Brain microvascular endothelial cell (primary cell): ENCODE measurements around the gene DNAH14.
"Not testable (repeated sequence)": the region's sequence is repeated elsewhere in the genome, so short reads cannot be mapped to it uniquely, and the experiment has no call there.

Experiments used
- DNase-seq: peaks from one replicate; pipeline ENCODE4 v3.0.0-alpha.2; 2020
- H3K27ac ChIP-seq: fragments of 250-450 bp; sonication (Bioruptor Pico); 2 replicates; pipeline ENCODE4 v1.5.1; 2020; ENCODE audit warnings: mild to moderate bottlenecking, moderate library complexity
- H3K27me3 ChIP-seq: fragments of 250-450 bp; sonication (Bioruptor Pico); replicated peaks from 2 replicates; pipeline ENCODE4 v1.5.1; 2020; ENCODE audit warnings: mild to moderate bottlenecking
- H3K36me3 ChIP-seq: fragments of 250-450 bp; sonication (Bioruptor Pico); replicated peaks from 2 replicates; pipeline ENCODE4 v1.5.1; 2020; ENCODE audit warnings: mild to moderate bottlenecking
- H3K4me3 ChIP-seq: 2 replicates; pipeline ENCODE4 v1.5.1; 2011; ENCODE audit warnings: low read depth, mild to moderate bottlenecking, control low read depth, low read length, moderate library complexity
- CTCF ChIP-seq: IDR thresholded peaks from 2 replicates; pipeline ENCODE4 v1.5.1; 2011; ENCODE audit warnings: low read depth, mild to moderate bottlenecking, moderate library complexity, low read length, control low read depth, inconsistent platforms; ENCODE audit errors: missing control alignments
- in situ Hi-C: cut with HindIII; loops from 2 replicates; pipeline ENCODE4 v1.10.0; 2017; ENCODE audit warnings: low sequenced_read_pairs, low pct_ligation_motif_present

Gene DNAH14

GRCh38 chr1:224919508-224919907, 10.0 kb upstream of the DNAH14 start:
- Histone ChIP-seq H3K27me3 (no peaks in the 10 kb centered on the region), H3K27ac (no peak overlapping the region), H3K36me3 (no peaks in the 10 kb centered on the region), H3K4me3 (no peak overlapping the region)
- in situ Hi-C loops = no loop called here
- no peak for TF ChIP-seq CTCF
- no peak for DNase-seq

GRCh38 chr1:224920930-224921329, 8.5 kb upstream of the DNAH14 start:
- H3K4me3 ChIP-seq = no peak overlapping the region
- no peak for TF ChIP-seq CTCF

GRCh38 chr1:224921354-224921753, 8.1 kb upstream of the DNAH14 start:
- Histone ChIP-seq H3K27ac (no peak overlapping the region), H3K36me3 (no peaks in the 10 kb centered on the region), H3K27me3 (no peaks in the 10 kb centered on the region), H3K4me3 (no peak overlapping the region)
- no peak for TF ChIP-seq CTCF
- in situ Hi-C loops = no loop called here
- no peak for DNase-seq

More at GRCh38 chr1:224920930-224921329, 8.5 kb upstream of the DNAH14 start:
- Histone ChIP-seq H3K27me3 (no peaks in the 10 kb centered on the region), H3K36me3 (no peaks in the 10 kb centered on the region), H3K27ac (no peak overlapping the region)
- no peak for DNase-seq
- in situ Hi-C loops = no loop called here

DNA sequence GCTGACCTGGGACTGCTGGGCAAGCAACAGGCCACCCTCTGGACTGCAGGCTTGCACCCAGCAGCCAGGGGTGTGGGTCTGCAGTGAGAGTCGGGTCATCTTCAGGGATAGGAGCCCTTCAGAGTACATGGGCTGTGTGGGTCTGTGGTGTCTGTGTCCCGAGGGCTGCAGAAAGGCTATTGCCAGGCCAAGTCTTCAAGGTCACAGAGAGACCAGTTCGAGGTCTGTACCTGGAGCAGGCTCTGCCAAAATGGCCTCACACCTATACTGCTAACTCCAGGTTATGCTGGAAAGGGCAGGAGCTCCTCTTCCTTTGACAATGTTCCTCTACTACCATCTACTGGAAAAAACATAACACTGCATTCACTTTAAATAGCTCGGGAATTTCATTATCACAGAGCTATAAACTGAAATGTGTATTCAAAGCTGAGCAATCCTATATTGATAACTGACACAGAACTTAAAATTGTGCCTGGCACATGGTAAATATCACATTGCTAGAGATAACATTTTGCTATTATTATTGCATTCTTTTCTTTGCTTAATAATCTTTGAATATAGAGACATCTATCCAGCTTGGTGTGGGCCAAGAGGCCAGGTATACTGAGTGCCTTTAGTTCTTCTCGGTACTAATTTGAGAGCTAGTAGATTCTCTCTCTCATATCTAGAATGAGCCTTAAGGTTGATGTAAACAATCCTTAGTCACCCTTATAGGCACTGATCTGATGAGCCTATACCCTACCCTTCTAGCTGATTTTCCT, 6.9 kb upstream of the DNAH14 start:
- Histone ChIP-seq H3K4me3 (no peak overlapping the region), H3K27ac (no peak overlapping the region), H3K36me3 (no peaks in the 10 kb centered on the region), H3K27me3 (no peaks in the 10 kb centered on the region)
- no peak for DNase-seq
- peak; percentile 65 for TF ChIP-seq CTCF
- in situ Hi-C loops = no loop called here

GRCh38 chr1:224923726-224924125, 5.7 kb upstream of the DNAH14 start:
- Histone ChIP-seq H3K27me3 (no peaks in the 10 kb centered on the region), H3K36me3 (no peaks in the 10 kb centered on the region), H3K4me3 (no peak overlapping the region), H3K27ac (no peak overlapping the region)
- DNase-seq = no peak
- no peak for TF ChIP-seq CTCF
- in situ Hi-C loops = no loop called here

GRCh38 chr1:224927631-224928030, 1.8 kb upstream of the DNAH14 start:
- H3K27ac ChIP-seq, H3K27me3 ChIP-seq, H3K4me3 ChIP-seq, in situ Hi-C loops, DNase-seq, H3K36me3 ChIP-seq: not testable (repeated sequence)
